Measurements from ENCODE around the gene POLR3A. TPM values are rescaled to one million over a fixed set of nuclear protein-coding genes. Genes with fewer than 3 reads are reported as not detected.
A peak's percentile ranks its signal among the peaks of the same experiment; 100 is the strongest.
"Not testable (repeated sequence)": the region's sequence is repeated elsewhere in the genome, so short reads cannot be mapped to it uniquely, and the experiment has no call there.

POLR3A gene
- 11.6 and 16.3 TPM in 2 replicates for total RNA-seq (2014; rRNA removed; shearing (Covaris generic))
- 18.1 and 21.5 TPM in 2 replicates for total RNA-seq (2022)
- Bru-seq, nascent RNA: percentile 74 among the genes with signal in this experiment
- percentile 67 among the genes with signal in this experiment for BruChase-seq, experiment 1, labeled RNA remaining after a 6-hour chase
- percentile 74 among the genes with signal in this experiment for BruChase-seq, experiment 2, labeled RNA remaining after a 2-hour chase
- long read RNA-seq, full-length matches to known transcripts: 19 of 40 reads
- long read RNA-seq, partial matches to known transcripts: 11 of 40 reads
- long read RNA-seq, other reads (novel, unspliced or antisense): 10 of 40 reads

DNA sequence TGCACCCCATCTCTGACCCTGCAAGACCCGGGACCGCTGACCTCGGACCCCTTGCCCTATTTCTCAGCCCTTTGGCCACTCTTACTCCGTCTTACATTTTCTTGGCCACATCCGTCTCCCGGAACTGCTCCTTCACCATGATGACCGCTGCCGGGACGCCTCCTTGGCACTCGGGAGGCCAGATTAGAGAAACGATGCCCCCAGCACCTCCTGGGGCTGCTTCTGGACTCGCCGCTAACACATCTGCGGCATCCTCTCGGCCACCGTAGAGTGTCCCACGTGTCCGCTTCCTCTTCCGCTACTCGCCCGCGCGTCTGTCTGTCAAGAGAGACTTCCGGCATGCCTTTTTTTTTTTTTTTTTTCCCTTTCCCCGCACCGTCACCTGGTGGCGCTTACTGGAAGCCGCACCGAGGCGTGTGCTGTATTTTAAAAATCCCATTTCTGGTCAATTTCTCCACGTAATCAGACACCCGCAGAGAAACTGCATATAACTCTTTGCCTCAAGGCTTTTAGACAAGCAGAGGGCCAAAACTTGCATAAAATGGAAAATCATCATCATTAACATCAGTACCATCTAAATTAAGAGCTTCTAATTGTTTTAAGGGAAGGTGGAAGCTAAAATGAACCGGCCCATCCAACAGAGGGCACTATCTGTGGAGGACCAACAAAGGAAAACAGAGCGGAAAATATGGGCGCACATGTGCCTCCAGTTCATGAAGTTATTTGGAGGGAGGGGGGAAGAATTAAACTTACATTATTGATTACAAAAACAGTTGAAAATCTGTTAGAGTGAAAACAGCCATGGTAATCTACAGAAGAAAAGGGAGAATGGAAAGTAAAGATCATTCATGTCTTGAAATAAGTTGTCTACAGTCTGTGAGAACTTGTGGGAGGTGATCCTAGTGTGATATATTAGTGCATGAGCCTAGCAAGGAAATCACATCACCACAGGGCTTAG lies at the start of gene POLR3A:
Gene POLR3A, minus strand, starts transcription at position 247 of the 958 bp plus-strand sequence. Its CDS starts 108 bp downstream, at position 139.
- Histone ChIP-seq H3K9me3 (ENCODE audit: low read length) (no peaks in the 10 kb centered on the region), H4K20me1 (ENCODE audit: insufficient read depth, low read length) (peaks cover 12% of the 10 kb centered on the region), H3K4me2 (ENCODE audit: low read length) (peak within 1 kb of the TSS; percentile 98), H2AFZ (ENCODE audit: low read length) (peak within 1 kb of the TSS; percentile 96), H3K36me3 (ENCODE audit: insufficient read depth, low read length) (peaks cover 40% of the 10 kb centered on the region), H3K4me3 (ENCODE audit: low read depth, low read length, poor library complexity, severe bottlenecking) (peak within 1 kb of the TSS; percentile 99), H3K27ac (ENCODE audit: low read depth, low read length, poor library complexity, severe bottlenecking) (peak within 1 kb of the TSS; percentile 70), H3K9me2 (ENCODE audit: insufficient read depth, low read length) (no peaks in the 10 kb centered on the region), H3K4me1 (ENCODE audit: insufficient read depth, low read length, poor library complexity, severe bottlenecking) (peaks cover 19% of the 10 kb centered on the region), H3K79me2 (ENCODE audit: insufficient read depth, low read depth, low read length) (peaks cover 35% of the 10 kb centered on the region)
- POLR2A ChIA-PET: interaction anchor here (0.6 to 0.8 kb wide), 4 partner anchors 18 to 1158 kb away, joined by 3 to 5 read pairs (median 3); no protein-coding TSS in a partner anchor
- peak; percentile 96 for DNase-seq (ENCODE audit: low spot score)
- intact Hi-C loops (cut with micrococcal nuclease; ENCODE audit: unreplicated experiment): loop anchor here (5.0 to 10.0 kb wide), 2 partner anchors 185 to 1108 kb away; no protein-coding TSS in a partner anchor
- BruUV-seq (replicated peaks): no TSS peak
- CTCF ChIA-PET (ENCODE audit: unreplicated experiment): interaction anchor here (1.0 kb wide), 1 partner anchor 152 kb away, joined by 3 read pairs; no protein-coding TSS in a partner anchor
- TF ChIP-seq, protein P1, sequence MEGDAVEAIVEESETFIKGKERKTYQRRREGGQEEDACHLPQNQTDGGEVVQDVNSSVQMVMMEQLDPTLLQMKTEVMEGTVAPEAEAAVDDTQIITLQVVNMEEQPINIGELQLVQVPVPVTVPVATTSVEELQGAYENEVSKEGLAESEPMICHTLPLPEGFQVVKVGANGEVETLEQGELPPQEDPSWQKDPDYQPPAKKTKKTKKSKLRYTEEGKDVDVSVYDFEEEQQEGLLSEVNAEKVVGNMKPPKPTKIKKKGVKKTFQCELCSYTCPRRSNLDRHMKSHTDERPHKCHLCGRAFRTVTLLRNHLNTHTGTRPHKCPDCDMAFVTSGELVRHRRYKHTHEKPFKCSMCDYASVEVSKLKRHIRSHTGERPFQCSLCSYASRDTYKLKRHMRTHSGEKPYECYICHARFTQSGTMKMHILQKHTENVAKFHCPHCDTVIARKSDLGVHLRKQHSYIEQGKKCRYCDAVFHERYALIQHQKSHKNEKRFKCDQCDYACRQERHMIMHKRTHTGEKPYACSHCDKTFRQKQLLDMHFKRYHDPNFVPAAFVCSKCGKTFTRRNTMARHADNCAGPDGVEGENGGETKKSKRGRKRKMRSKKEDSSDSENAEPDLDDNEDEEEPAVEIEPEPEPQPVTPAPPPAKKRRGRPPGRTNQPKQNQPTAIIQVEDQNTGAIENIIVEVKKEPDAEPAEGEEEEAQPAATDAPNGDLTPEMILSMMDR (conservative IDR thresholded peaks at IDR 0.05; ENCODE audit: low read length): peak; percentile 99
- TF ChIP-seq EZH2phosphoT487 (IDR thresholded peaks at IDR 0.05; ENCODE audit: borderline replicate concordance, low read depth, low read length): no peak

DNA sequence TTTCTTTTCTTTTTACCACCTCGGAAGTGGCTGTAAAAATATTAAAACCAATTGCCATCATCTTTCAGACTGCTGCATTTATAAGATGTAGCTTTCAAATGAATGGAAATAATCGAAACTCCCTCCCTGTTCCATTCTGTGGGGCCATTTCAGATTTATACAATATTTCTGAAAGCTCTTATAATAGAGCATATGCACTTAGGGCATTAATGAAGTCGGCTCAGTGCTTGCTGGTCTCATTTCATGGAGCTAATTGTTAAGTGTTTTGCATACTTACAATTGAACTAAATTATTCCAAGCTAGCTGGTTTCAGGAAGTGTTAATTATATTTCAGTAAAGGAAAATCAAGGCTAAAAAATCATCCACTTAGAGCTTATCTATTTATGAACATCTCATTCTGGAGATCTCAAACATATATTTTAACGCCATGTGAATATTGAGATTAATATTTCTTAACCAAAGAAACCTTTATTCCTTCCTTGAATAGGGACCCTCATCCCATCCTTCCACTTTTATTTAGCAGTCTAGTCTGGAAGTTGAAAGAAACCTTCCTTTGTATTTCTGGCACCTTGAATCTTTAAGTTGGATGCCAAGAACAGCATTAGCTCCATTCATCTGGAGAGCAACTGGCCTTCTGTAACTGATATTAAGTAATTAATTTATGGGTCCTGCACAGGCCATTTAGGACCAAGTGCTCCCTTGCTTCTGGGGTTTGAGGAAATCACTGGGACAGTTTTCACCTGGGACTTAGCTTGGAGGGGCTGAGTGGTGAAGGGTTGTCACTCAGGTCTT lies 49.4 kb upstream of the POLR3A start:
- Histone ChIP-seq H4K20me1 (ENCODE audit: insufficient read depth, low read length) (no peaks in the 10 kb centered on the region), H3K9me2 (ENCODE audit: insufficient read depth, low read length) (no peaks in the 10 kb centered on the region), H3K9me3 (ENCODE audit: low read length) (no peaks in the 10 kb centered on the region), H3K27ac (ENCODE audit: low read depth, low read length, poor library complexity, severe bottlenecking) (no peak overlapping the region), H3K4me3 (ENCODE audit: low read depth, low read length, poor library complexity, severe bottlenecking) (no peak overlapping the region), H2AFZ (ENCODE audit: low read length) (no peak overlapping the region), H3K36me3 (ENCODE audit: insufficient read depth, low read length) (no peaks in the 10 kb centered on the region), H3K79me2 (ENCODE audit: insufficient read depth, low read depth, low read length) (no peaks in the 10 kb centered on the region), H3K4me1 (ENCODE audit: insufficient read depth, low read length, poor library complexity, severe bottlenecking) (no peaks in the 10 kb centered on the region), H3K4me2 (ENCODE audit: low read length) (no peak overlapping the region)
- no peak for DNase-seq (ENCODE audit: low spot score)
- TF ChIP-seq, protein P1 (conservative IDR thresholded peaks at IDR 0.05; ENCODE audit: low read length): no peak
- TF ChIP-seq EZH2phosphoT487 (IDR thresholded peaks at IDR 0.05; ENCODE audit: borderline replicate concordance, low read depth, low read length): no peak
- intact Hi-C loops (cut with micrococcal nuclease; ENCODE audit: unreplicated experiment): no loop called here
- ChIA-PET CTCF (ENCODE audit: unreplicated experiment) (no interaction called here), POLR2A (interaction anchor here (0.5 to 0.6 kb wide), 2 partner anchors 15 to 21 kb away, joined by 3 to 4 read pairs; no protein-coding TSS in a partner anchor)
- BruUV-seq (replicated peaks): no TSS peak

DNA sequence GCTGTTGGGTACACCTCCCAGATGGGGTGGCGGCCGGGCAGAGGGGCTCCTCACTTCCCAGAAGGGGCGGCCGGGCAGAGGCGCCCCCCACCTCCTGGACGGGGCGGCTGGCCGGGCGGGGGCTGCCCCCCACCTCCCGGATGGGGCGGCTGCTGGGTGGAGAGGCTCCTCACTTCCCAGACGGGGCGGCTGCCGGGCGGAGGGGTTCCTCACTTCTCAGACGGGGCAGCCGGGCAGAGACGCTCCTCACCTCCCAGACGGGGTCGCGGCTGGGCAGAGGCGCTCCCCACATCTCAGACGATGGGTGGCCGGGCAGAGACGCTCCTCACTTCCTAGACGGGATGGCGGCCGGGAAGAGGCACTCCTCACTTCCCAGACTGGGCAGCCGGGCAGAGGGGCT lies 46.5 kb upstream of the POLR3A start:
- H2AFZ ChIP-seq (ENCODE audit: low read length); H3K79me2 ChIP-seq (ENCODE audit: insufficient read depth, low read depth, low read length); H3K36me3 ChIP-seq (ENCODE audit: insufficient read depth, low read length); H3K27ac ChIP-seq (ENCODE audit: low read depth, low read length, poor library complexity, severe bottlenecking); H3K9me2 ChIP-seq (ENCODE audit: insufficient read depth, low read length); H3K9me3 ChIP-seq (ENCODE audit: low read length); H3K4me2 ChIP-seq (ENCODE audit: low read length); H4K20me1 ChIP-seq (ENCODE audit: insufficient read depth, low read length); intact Hi-C loops (cut with micrococcal nuclease; ENCODE audit: unreplicated experiment); POLR2A ChIA-PET; CTCF ChIA-PET (ENCODE audit: unreplicated experiment); DNase-seq (ENCODE audit: low spot score); BruUV-seq (replicated peaks); H3K4me3 ChIP-seq (ENCODE audit: low read depth, low read length, poor library complexity, severe bottlenecking); H3K4me1 ChIP-seq (ENCODE audit: insufficient read depth, low read length, poor library complexity, severe bottlenecking): not testable (repeated sequence)

Data from OCI-LY7 (cell line).